SU-DHL-6 (cell line): ENCODE results near the gene RBM19.

ENCODE experiments used
- EZH2phosphoT487 ChIP-seq: fragments of 200-600 bp; sonication (generic), shearing (Covaris generic); conservative IDR thresholded peaks from 2 replicates; pipeline ENCODE4 v1.6.1; 2018; ENCODE audit warnings: mild to moderate bottlenecking, antibody characterized with exemption, low read length, moderate library complexity, mixed read lengths
- TF ChIP-seq, protein P1 (sequence below): fragments of 200-600 bp; sonication (generic); IDR thresholded peaks from one replicate; pipeline ENCODE4 v1.5.1; 2017; ENCODE audit warnings: antibody characterized with exemption, mild to moderate bottlenecking, low read length, moderate library complexity; ENCODE audit not compliant: insufficient read depth, poor library complexity, severe bottlenecking

DNA sequence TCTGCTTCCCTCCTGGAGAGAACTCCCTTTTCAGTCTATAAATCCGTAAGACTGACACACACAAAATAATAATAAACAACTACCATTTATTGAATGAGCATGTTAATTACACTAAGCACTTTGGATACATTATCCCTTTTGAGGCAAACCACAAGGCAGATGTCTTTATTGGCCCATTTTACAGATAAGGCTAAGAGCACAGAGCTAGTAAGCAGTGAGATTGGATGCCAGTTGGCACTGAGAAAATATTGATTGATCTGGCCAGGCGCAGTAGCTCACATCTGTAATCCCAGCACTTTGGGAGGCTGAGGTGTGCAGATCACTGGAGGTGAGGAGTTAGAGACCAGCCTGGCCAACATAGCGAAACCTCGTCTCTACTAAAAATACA is 21.9 kb upstream of the RBM19 start:
- TF ChIP-seq, protein P1, sequence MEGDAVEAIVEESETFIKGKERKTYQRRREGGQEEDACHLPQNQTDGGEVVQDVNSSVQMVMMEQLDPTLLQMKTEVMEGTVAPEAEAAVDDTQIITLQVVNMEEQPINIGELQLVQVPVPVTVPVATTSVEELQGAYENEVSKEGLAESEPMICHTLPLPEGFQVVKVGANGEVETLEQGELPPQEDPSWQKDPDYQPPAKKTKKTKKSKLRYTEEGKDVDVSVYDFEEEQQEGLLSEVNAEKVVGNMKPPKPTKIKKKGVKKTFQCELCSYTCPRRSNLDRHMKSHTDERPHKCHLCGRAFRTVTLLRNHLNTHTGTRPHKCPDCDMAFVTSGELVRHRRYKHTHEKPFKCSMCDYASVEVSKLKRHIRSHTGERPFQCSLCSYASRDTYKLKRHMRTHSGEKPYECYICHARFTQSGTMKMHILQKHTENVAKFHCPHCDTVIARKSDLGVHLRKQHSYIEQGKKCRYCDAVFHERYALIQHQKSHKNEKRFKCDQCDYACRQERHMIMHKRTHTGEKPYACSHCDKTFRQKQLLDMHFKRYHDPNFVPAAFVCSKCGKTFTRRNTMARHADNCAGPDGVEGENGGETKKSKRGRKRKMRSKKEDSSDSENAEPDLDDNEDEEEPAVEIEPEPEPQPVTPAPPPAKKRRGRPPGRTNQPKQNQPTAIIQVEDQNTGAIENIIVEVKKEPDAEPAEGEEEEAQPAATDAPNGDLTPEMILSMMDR: no peak
- TF ChIP-seq EZH2phosphoT487: no peak
